ENCODE results near the gene CDH1. TPM values are rescaled to one million over a fixed set of nuclear protein-coding genes. Genes with fewer than 3 reads are reported as not detected.

The CDH1 gene
- total and polyA plus RNA-seq, 7 experiments from 2014 or later: 0.34 to 1.3 (median 1.2) TPM; not detected in 4

DNA sequence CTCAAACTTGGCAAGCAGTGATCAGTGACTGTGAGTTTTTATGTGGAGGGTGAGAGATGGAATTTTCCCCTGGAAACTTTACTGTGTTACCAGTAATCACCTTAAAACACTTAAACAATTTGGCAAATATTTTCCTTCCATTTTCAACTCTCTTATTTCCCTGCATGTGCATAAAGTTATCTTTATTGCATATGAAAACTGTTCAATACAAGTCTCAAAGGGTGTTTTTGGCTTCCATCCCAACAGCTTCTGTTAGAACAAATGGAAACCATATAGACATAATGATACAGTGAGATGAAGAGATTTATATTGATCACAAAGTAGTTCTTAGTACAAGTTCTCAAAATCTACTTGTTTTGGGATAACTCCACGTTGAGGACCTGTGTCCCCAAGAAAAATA is 69.9 kb downstream of the CDH1 start:
- Mint-ChIP-seq H3K4me3 (no peak overlapping the region), H3K36me3 (no peaks in the 10 kb centered on the region), H3K9me3 (peaks cover 0 to 3% (median 0%) of the 10 kb centered on the region in 11 donors), H3K27ac (no peak overlapping the region), H3K4me1 (no peaks in the 10 kb centered on the region), H3K27me3 (peaks cover 0 to 6% (median 0%) of the 10 kb centered on the region in 5 donors)
- DNase-seq (no peak), ATAC-seq (no peak)
- H3K4me3 ChIP-seq (ENCODE audit: low read length): no peak overlapping the region
- H3K27ac ChIP-seq (ENCODE audit: low read depth, low read length): no peak overlapping the region
- intact Hi-C loops (cut with micrococcal nuclease): no loop called here
- H3K27me3 ChIP-seq (ENCODE audit: control insufficient read depth in 2 of 2, insufficient read depth in 2 of 2, low read length in 2 of 2): no peaks in the 10 kb centered on the region
- ChIA-PET CTCF (interaction anchor here (0.6 kb wide), 1 partner anchor 23 kb away, joined by 3 read pairs; no protein-coding TSS in a partner anchor), POLR2A (no interaction called here)
- H3K9me3 ChIP-seq (ENCODE audit: control insufficient read depth in 2 of 3, low read length in 3 of 3): no peaks in the 10 kb centered on the region
- no peaks in the 10 kb centered on the region for H3K36me3 ChIP-seq (ENCODE audit: control insufficient read depth in 2 of 3, insufficient read depth in 3 of 3, low read length in 3 of 3)
- H3K4me1 ChIP-seq (ENCODE audit: control insufficient read depth in 2 of 2, insufficient read depth in 2 of 2, low read length in 2 of 2): no peaks in the 10 kb centered on the region

DNA sequence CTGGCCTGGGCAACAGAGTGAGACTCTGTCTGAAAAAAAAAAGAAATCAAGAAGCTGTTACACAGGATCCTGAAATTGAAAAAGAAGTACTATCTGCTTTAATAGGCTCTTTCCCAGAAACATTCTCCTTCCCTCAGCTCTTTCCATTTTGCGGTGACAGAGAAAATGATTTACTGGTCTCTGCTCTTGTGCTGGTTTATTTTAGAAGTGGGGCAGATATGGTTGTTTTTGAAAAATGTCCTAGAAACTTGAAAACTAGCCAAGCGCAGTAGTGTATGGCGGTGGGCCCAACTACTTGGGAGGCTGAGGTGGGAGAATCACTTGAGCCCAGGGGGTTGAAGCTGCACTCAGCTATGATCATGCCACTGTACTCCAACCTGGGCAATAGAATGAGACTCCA is 77.4 kb downstream of the CDH1 start:
- H3K4me1 Mint-ChIP-seq: peaks cover 0 to 3% (median 0%) of the 10 kb centered on the region in 7 donors
- Histone ChIP-seq H3K4me3 (ENCODE audit: low read length) (no peak overlapping the region), H3K27me3 (ENCODE audit: control insufficient read depth in 2 of 2, insufficient read depth in 2 of 2, low read length in 2 of 2) (no peaks in the 10 kb centered on the region), H3K27ac (ENCODE audit: low read depth, low read length) (no peak overlapping the region), H3K9me3 (ENCODE audit: control insufficient read depth in 2 of 3, low read length in 3 of 3) (no peaks in the 10 kb centered on the region), H3K36me3 (ENCODE audit: control insufficient read depth in 2 of 3, insufficient read depth in 3 of 3, low read length in 3 of 3) (no peaks in the 10 kb centered on the region), H3K4me1 (ENCODE audit: control insufficient read depth in 2 of 2, insufficient read depth in 2 of 2, low read length in 2 of 2) (no peaks in the 10 kb centered on the region)
- CTCF ChIA-PET: no interaction called here
- H3K27ac Mint-ChIP-seq: no peak overlapping the region
- peaks cover 0 to 6% (median 0%) of the 10 kb centered on the region in 5 donors for H3K27me3 Mint-ChIP-seq
- H3K9me3 Mint-ChIP-seq: peaks cover 0 to 3% (median 0%) of the 10 kb centered on the region in 11 donors
- intact Hi-C loops (cut with micrococcal nuclease): no loop called here
- H3K4me3 Mint-ChIP-seq: no peak overlapping the region
- H3K36me3 Mint-ChIP-seq: no peaks in the 10 kb centered on the region
- DNase-seq (no peak), ATAC-seq (no peak)
- POLR2A ChIA-PET: interaction anchor here (0.6 kb wide), 1 partner anchor 280 kb away, joined by 4 read pairs; no protein-coding TSS in a partner anchor

DNA sequence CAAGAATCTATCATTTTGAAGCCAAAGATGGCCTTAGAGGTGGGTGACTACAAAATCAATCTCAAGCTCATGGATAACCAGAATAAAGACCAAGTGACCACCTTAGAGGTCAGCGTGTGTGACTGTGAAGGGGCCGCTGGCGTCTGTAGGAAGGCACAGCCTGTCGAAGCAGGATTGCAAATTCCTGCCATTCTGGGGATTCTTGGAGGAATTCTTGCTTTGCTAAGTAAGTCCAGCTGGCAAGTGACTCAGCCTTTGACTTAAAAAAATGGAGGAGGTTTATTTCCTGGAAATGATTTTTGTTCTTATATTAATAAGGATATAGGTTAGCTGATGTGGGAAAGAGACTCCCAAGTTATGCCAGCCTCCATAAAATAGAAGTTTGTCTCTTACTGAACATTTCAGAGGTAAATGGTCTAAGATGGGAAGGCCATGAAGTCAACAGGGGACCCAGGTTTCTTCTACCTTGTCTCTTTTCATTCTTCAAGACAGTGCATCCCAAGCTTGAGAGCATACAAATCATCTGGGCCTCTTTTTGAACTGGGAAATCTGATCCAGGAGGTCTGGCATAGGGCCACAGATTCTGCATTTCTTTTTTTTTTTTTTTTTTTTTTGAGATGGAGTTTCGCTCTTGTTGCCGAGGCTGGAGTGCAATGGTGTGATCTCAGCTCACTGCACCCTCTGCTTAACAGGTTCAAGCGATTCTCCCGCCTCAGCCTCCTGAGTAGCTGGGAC is 86.5 kb downstream of the CDH1 start:
- peaks cover 0 to 5% (median 0%) of the 10 kb centered on the region in 5 donors for H3K36me3 Mint-ChIP-seq
- H3K4me3 Mint-ChIP-seq: no peak overlapping the region
- Histone ChIP-seq H3K4me3 (ENCODE audit: low read length) (no peak overlapping the region), H3K27me3 (ENCODE audit: control insufficient read depth in 2 of 2, insufficient read depth in 2 of 2, low read length in 2 of 2) (no peaks in the 10 kb centered on the region), H3K27ac (ENCODE audit: low read depth, low read length) (no peak overlapping the region), H3K36me3 (ENCODE audit: control insufficient read depth in 2 of 3, insufficient read depth in 3 of 3, low read length in 3 of 3) (no peaks in the 10 kb centered on the region), H3K4me1 (ENCODE audit: control insufficient read depth in 2 of 2, insufficient read depth in 2 of 2, low read length in 2 of 2) (no peaks in the 10 kb centered on the region), H3K9me3 (ENCODE audit: control insufficient read depth in 2 of 3, low read length in 3 of 3) (no peaks in the 10 kb centered on the region)
- DNase-seq (no peak), ATAC-seq (no peak)
- peaks cover 0 to 1% (median 0%) of the 10 kb centered on the region in 7 donors for H3K4me1 Mint-ChIP-seq
- POLR2A ChIA-PET: no interaction called here
- CTCF ChIA-PET: interaction anchor here (0.6 to 0.7 kb wide), 2 partner anchors 33 to 1201 kb away, joined by 3 read pairs; no protein-coding TSS in a partner anchor
- H3K27me3 Mint-ChIP-seq: peaks cover 0 to 4% (median 0%) of the 10 kb centered on the region in 5 donors
- H3K9me3 Mint-ChIP-seq: peaks cover 0 to 5% (median 0%) of the 10 kb centered on the region in 11 donors
- intact Hi-C loops (cut with micrococcal nuclease): no loop called here
- H3K27ac Mint-ChIP-seq: no peak overlapping the region

DNA sequence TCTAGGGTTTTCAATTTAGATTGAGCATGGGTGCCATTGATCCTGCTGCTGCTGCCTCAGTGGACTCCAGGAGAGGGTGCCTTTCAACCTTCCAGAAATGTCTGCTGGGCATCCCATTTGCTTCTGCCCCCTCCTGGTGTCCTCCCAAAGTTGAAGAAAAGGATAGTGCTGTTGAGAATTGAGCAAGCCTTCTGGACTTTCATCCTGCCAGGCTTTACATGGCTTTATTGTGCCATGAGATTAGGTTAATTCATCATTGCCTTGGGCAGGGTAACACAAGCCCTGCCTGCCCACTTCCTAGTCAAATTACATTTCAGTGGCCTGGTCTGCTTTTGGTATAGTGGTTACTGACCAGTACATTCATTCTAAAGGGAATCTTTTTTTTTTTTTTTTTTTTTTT is 88.3 kb downstream of the CDH1 start:
- POLR2A ChIA-PET: no interaction called here
- Histone ChIP-seq H3K27ac (ENCODE audit: low read depth, low read length) (no peak overlapping the region), H3K4me3 (ENCODE audit: low read length) (no peak overlapping the region), H3K4me1 (ENCODE audit: control insufficient read depth in 2 of 2, insufficient read depth in 2 of 2, low read length in 2 of 2) (no peaks in the 10 kb centered on the region), H3K27me3 (ENCODE audit: control insufficient read depth in 2 of 2, insufficient read depth in 2 of 2, low read length in 2 of 2) (no peaks in the 10 kb centered on the region), H3K36me3 (ENCODE audit: control insufficient read depth in 2 of 3, insufficient read depth in 3 of 3, low read length in 3 of 3) (no peaks in the 10 kb centered on the region), H3K9me3 (ENCODE audit: control insufficient read depth in 2 of 3, low read length in 3 of 3) (no peaks in the 10 kb centered on the region)
- no peak overlapping the region for H3K27ac Mint-ChIP-seq
- DNase-seq: no peak
- no peak overlapping the region for H3K4me3 Mint-ChIP-seq
- intact Hi-C loops (cut with micrococcal nuclease): no loop called here
- no peak for ATAC-seq
- peaks cover 0 to 5% (median 0%) of the 10 kb centered on the region in 11 donors for H3K9me3 Mint-ChIP-seq
- H3K27me3 Mint-ChIP-seq: peaks cover 0 to 6% (median 0%) of the 10 kb centered on the region in 5 donors
- CTCF ChIA-PET: no interaction called here
- H3K36me3 Mint-ChIP-seq: peaks cover 0 to 5% (median 0%) of the 10 kb centered on the region in 5 donors
- peaks cover 0 to 1% (median 0%) of the 10 kb centered on the region in 7 donors for H3K4me1 Mint-ChIP-seq

DNA sequence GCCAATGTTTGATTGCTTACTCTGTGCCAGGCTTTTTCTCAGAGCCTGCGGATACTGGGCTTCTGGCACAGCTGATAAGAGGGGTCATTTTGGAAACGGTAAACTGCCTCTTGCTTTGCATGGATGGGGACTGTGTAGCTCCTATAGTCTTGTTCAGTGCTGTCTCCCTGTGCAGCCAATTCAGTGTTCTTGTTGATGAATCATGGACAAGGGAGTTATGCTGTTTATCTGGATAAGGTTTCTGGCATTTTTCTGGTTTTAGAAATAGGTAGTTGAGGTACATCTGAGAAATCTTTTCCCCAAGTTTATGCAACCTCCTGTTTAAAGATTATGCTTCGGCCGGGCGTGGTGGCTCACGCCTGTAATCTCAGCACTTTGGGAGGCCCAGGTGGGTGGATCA is 89.6 kb downstream of the CDH1 start:
- H3K4me1 ChIP-seq (ENCODE audit: control insufficient read depth in 2 of 2, insufficient read depth in 2 of 2, low read length in 2 of 2): no peaks in the 10 kb centered on the region
- H3K27ac ChIP-seq (ENCODE audit: low read depth, low read length): no peak overlapping the region
- peaks cover 0 to 5% (median 0%) of the 10 kb centered on the region in 11 donors for H3K9me3 Mint-ChIP-seq
- no peaks in the 10 kb centered on the region for H3K27me3 ChIP-seq (ENCODE audit: control insufficient read depth in 2 of 2, insufficient read depth in 2 of 2, low read length in 2 of 2)
- H3K27ac Mint-ChIP-seq: no peak overlapping the region
- ChIA-PET CTCF (no interaction called here), POLR2A (no interaction called here)
- H3K27me3 Mint-ChIP-seq: peaks cover 0 to 6% (median 0%) of the 10 kb centered on the region in 5 donors
- no peak overlapping the region for H3K4me3 Mint-ChIP-seq
- H3K36me3 ChIP-seq (ENCODE audit: control insufficient read depth in 2 of 3, insufficient read depth in 3 of 3, low read length in 3 of 3): no peaks in the 10 kb centered on the region
- H3K4me1 Mint-ChIP-seq: peaks cover 0 to 1% (median 0%) of the 10 kb centered on the region in 7 donors
- intact Hi-C loops (cut with micrococcal nuclease): no loop called here
- DNase-seq (no peak), ATAC-seq (no peak)
- H3K36me3 Mint-ChIP-seq: peaks cover 0 to 5% (median 0%) of the 10 kb centered on the region in 5 donors
- H3K9me3 ChIP-seq (ENCODE audit: control insufficient read depth in 2 of 3, low read length in 3 of 3): no peaks in the 10 kb centered on the region
- H3K4me3 ChIP-seq (ENCODE audit: low read length): no peak overlapping the region

DNA sequence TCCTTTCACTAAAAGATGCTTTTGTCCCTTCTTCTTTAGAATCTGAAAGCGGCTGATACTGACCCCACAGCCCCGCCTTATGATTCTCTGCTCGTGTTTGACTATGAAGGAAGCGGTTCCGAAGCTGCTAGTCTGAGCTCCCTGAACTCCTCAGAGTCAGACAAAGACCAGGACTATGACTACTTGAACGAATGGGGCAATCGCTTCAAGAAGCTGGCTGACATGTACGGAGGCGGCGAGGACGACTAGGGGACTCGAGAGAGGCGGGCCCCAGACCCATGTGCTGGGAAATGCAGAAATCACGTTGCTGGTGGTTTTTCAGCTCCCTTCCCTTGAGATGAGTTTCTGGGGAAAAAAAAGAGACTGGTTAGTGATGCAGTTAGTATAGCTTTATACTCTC is 96.2 kb downstream of the CDH1 start:
- CTCF ChIA-PET: no interaction called here

More for the DNA sequence above, 96.2 kb downstream of the CDH1 start:
- H3K36me3 ChIP-seq (ENCODE audit: control insufficient read depth in 2 of 3, insufficient read depth in 3 of 3, low read length in 3 of 3): no peaks in the 10 kb centered on the region
- H3K4me3 ChIP-seq (ENCODE audit: low read length): no peak overlapping the region
- no peaks in the 10 kb centered on the region for H3K36me3 Mint-ChIP-seq
- H3K27me3 ChIP-seq (ENCODE audit: control insufficient read depth in 2 of 2, insufficient read depth in 2 of 2, low read length in 2 of 2): no peaks in the 10 kb centered on the region
- H3K27me3 Mint-ChIP-seq: peaks cover 0 to 9% (median 0%) of the 10 kb centered on the region in 5 donors
- no peak overlapping the region for H3K27ac Mint-ChIP-seq
- ATAC-seq (no peak), DNase-seq (no peak)
- H3K9me3 Mint-ChIP-seq: no peaks in the 10 kb centered on the region
- H3K4me3 Mint-ChIP-seq: no peak overlapping the region
- H3K9me3 ChIP-seq (ENCODE audit: control insufficient read depth in 2 of 3, low read length in 3 of 3): no peaks in the 10 kb centered on the region
- no peak overlapping the region for H3K27ac ChIP-seq (ENCODE audit: low read depth, low read length)
- intact Hi-C loops (cut with micrococcal nuclease): no loop called here
- no peaks in the 10 kb centered on the region for H3K4me1 ChIP-seq (ENCODE audit: control insufficient read depth in 2 of 2, insufficient read depth in 2 of 2, low read length in 2 of 2)
- POLR2A ChIA-PET: interaction anchor here (0.6 kb wide), 1 partner anchor 248 kb away, joined by 3 read pairs; no protein-coding TSS in a partner anchor
- peaks cover 0 to 3% (median 0%) of the 10 kb centered on the region in 7 donors for H3K4me1 Mint-ChIP-seq
